HG03442 (cell line): ENCODE measurements around the gene DTNA.
A peak's percentile ranks its signal among the peaks of the same experiment; 100 is the strongest.

Source experiments
- ATAC-seq: cut with Tn5 transposase; IDR thresholded peaks from one replicate; pipeline ENCODE4 v1.9.1; 2021; ENCODE audit warnings: mild to moderate bottlenecking, moderate library complexity; ENCODE audit not compliant: unreplicated experiment

DTNA gene

DNA sequence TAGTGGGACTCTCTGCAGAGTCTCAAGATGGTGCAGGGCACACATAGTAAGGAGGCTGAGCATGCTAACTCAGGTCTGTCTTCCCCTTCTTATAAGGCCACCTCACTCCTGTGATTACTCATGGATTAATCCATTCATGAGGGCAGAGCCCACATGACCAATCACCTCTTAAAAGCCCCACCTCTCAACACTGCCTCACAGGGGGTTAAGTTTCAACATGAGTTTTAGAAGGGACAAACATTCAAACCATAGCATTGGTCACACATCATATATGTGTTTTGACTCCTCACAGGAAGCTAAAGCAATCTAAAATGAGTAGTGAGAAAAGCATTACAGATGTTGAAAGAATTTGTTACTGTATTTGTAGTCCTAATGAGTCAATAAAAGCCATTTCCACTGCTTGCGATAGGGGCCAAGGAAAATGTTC lies 57.5 kb downstream of the DTNA start:
- ATAC-seq, result no peak

DNA sequence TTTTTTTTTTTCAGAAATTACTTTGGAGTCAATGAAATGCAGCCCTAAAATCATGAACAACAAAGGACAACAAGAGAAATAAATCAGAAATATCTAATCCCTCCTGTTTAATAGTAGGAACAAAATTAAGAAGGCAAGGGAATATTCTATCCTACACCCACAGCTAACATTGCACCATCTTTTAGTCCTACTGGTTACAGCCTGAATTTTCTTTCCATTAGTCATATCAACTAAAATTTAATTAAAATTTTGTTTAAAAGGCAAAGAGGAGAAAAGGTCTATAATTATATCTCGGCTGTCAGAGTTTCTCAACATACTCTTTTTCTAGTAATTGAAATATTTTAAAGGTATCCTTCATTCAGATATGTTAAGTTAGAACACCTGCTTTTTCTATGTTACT lies 61.9 kb downstream of the DTNA start:
- no peak for ATAC-seq

DNA sequence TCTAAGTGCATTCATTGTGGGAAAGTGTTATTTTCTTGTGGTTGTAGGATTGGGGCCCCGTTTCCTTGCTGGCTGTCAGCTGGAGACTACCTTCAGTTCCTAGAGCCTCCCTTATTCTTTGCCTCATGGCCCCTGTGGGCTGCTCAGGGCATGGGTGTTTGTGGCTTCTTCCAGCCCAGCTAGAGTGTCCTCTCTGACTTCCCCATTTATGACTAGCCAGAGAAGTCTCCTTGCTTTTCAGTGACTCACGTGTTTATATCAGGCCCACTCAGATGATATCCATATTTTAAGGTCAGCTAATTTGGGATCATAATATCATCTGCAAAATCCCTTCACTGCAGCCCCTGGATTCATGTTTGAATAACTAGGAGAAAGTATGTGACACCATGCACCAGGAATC lies 62.8 kb downstream of the DTNA start:
- ATAC-seq, result no peak

DNA sequence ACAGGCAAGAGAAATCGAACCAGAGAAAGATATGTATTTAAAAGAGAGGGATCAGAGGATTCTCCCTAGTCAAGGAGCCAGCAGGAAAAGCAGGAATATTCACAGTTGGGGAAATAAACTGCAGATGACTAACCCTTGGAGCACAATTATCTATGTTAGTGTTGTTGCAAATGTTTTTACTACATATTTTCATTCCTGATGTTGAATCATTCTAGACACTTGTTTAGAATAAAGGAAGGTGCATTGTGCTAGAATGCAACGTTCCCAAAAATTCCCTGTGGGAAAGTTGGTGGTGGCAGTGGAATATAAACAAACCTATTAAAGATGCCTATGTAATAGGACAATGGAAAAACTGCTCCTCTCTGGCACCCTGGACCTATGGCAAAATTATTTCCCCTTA lies 63.3 kb downstream of the DTNA start:
- no peak for ATAC-seq

DNA sequence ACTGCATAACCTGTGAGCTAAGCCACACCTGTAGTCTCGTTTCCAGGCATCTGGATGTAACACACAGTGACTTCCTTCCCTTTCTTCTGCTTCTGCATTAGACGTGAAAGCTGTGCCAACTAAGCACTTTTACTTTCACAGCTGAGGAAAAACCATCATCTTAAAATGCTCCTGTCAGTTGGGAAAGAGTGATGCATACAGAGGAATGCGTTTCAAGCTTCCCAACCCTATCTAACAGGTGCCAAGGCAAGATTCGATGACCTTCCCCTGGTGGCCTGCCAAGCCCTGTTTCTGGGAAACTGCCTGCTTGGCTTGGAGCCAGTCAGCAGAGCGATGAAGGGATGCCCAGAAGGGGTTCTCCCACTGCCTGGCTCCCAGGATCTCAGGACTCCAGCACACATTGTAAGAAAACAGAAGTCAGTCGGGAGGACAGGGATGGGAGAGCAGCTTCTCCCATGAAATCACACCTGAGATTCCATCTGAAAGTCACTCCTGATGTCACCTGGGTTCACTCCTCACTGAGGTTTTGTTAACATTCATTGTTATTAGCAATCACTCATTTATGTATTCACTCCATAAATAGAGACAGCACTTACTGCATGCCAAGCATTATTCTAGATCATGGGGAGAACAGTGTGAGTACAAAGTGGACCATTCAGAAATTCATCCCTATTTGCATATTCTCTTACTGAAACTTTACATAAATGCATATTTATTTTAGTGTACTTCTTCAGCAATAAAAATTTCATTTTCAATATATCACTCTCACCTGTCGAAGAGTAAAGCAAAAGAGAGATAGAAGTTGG lies 64.1 kb downstream of the DTNA start:
- ATAC-seq, result no peak

DNA sequence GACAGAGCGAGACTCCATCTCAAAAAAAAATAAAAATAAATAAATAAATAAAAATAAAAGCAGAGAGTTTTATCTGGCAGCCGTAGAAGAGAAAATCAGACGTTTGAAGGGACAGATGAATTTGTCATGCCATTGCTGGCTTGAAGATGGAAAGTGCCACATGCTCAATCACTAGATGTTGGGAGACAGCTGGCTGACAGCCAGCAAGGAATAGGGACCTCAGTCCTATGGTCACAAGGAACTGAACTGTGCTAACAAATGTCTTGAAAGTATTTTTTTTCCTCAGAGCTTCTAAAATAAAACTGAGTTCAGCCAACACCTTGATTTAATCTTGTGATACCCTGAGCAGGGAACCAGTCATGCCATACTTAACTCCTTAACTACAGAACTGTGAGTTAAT lies 65.4 kb downstream of the DTNA start:
- no peak for ATAC-seq

DNA sequence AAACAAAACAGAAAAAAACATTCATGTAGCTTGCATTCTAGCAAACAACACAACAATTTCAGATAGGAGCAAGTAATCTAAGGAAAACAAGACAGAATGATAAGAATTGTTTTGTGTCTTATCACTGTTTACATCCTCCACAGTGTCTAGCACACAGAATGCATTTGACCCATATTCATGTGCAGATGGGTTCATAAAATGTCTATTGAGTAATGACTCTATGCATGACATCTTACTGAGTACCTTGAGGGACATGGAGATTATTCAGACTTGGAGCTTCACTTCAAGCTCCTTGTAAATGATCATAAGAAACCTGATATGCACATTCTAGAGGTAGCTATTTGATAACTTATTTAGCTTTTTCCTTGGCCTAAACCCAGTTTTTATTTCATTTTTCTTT lies 69.0 kb downstream of the DTNA start:
- no peak for ATAC-seq

DNA sequence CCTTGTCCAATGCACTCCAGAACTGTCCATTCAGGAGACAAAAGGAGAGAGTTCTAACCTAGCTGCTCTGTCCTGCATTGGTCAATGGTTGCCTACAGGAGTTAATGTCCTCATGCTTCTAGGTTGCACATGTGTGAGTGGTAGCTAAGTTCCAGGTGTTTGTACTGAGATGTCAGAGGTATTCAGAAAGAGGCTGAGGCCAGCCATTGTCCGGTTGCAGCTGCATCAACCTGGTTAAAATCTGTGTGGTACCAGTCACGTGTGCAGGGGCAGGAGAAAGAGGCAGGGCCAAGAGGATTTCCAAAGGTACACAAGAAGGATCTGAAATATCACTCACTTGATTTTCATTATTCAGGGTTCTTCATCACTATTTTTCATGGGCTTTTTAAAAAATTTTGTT lies 70.8 kb downstream of the DTNA start:
- no peak for ATAC-seq

DNA sequence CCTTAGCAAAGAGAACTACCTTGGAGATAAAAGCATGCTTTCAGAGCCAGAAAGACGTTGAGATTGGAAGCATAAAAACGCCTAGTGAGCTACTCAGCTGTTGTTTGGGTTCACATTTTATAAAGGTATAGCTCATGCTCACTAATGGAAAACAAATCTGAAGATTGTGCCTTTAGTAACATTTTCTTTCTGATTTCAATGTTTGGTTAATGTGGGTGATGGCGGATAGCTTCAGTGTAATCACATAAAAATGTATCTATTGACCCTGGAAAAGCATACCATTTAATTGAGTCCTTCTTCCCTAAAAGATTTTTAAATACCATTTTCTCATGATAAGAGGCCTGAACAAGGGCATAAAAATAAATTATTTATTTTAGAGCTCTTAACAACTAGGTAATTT lies 73.4 kb downstream of the DTNA start:
- ATAC-seq, result no peak

DNA sequence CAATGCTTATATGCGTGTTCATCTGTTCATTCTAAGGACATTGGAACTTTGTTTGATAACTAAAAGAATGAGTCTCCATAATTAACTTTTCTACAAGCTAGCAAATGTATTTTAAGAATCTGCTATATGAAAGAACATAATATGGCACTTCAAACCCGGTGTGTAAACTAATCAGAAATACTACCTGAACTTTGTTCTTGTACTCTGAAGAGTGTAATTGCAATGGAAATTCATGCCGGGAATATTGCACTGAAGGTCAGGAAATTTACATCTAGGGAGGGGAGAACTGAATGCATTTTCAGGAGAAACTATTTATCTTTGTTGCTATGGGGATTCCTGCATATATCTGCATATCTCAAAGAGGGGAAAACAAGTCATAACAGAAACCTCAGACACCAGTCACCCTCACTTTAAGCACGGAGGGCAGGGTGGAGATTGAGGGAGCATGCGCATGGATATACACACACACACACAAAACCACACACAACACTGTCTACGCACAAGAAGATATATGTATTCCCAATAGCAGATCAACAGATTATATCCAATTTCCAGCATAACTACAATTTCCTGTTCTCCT lies 76.2 kb downstream of the DTNA start:
- ATAC-seq, result no peak

DNA sequence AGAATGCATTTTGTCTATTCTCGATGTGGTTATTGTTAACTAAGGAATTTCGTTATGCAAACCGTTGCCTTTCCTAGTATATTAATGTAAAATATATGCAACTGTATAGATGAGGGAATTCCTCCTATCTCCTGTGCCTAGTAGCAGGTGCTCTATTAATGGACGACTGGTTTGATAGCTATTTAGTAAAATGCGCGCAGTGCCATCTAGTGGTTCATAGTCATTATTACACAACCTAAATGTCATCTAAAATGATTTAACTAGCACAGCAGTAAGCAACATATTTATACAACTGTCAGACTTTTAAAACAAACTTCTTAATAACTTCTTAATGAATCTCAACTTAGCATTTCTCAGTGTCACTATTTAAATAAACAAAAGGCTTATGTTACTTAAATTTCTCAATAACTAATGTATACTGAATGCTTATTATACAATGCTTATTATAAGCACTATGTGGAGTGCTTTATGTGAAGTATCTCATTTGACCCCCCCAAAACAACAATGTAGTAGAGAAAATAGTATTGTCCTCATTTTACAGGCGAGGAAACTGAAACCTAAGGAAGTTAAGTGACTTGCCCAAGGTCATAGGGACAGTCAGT lies 77.9 kb downstream of the DTNA start:
- ATAC-seq, result peak; percentile 80

DNA sequence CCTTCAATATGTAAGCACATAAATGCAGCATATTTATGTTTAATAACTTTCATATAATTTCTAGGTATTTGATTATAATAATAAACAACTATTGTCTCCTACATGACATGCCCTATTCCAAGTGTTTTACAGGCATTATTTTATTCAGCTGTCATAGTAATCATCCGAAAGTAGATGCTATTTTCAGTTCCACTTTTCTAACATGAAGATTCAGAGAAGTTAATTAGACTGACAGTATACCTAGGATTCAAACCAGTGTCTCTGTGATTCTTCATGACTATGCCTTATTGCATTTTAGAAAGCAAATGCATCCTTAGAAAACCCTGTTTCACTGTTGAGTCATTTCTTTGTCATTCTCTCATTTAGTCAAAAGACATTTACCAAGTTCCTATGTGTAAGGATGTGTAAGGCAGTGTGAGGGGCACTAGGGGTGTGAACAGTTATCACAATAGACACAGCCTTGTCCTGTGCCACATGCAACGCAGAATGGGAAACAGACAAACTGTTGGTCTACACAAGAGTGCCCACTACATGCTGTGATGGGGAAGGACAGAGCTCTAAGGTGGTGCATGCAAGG lies 79.8 kb downstream of the DTNA start:
- no peak for ATAC-seq

DNA sequence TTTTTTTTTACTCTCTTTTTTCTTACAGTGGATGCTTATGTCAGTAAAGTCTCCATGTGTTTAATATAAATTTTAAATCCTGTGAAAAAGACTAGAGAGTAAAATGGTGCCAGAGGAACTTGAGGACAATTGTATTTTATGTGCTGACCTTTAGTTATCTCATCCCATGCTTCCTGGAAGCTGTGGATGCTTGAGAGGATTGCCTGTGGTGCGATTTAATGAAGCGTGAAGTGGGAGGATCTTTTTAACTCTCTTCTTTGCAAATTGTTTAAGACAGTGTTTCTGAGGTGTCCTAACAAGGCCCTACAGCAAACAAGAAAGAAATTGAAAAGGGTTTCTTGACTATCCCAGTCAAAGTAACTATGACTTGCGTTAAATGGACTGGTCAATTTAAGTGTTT lies 84.2 kb downstream of the DTNA start:
- ATAC-seq, result no peak

DNA sequence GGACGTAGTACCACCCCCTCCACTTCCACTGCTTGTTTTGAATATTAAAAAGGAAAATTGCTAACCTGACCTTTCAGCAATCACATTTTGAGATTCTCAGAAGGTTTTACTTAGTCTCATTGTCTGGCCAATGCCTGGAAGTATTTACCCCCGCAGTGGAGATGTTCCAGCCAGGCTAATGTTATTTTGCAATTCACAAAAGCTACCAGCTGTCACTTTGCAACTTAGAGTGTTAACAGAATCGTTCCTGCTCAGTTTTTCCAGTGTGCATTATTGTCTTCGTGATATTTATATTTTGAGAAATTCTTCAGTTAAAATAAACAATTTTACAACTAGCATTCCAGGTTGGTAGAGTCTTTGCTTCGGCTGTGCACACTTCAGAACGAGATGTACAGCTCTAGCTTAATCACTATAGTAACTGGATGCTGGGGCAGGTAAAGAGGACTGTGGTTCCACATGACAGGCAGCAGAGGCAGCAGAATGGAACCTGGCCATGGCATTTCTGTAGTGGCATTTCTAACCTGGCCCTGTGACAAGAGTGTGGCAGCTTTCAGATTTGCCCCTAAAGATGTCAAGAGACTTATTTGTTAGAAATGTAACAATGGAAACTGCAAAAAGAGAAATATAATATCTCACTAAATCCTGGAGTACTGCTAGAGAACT lies 85.1 kb downstream of the DTNA start:
- ATAC-seq, result no peak

DNA sequence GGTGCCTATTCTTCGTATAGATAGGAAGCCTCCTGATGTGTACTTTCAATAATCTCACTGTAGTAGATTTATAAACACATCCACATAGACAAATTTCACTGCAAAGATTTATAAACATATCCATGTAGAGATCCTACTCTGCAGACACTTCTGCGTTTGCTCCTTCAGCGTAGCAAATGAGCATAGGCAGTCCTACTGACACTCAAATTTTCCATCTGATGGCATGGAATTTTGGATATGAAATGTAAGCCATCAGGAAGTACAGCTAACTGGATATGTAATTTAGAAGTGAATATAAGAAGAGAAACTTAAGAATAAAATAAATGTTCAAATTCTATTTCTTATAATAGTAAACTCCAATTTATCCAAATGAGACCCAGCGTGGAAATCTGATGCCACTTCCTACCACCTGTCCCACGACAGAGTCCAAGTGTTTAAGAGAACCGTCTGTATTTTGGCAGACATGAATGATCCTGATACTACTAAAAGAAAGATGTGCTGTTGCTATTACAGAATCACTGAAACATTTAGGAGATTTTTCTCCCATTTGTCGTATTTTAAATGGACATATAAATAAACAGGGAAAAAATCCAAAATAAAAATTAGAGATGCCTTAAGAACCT lies 86.0 kb downstream of the DTNA start:
- no peak for ATAC-seq

DNA sequence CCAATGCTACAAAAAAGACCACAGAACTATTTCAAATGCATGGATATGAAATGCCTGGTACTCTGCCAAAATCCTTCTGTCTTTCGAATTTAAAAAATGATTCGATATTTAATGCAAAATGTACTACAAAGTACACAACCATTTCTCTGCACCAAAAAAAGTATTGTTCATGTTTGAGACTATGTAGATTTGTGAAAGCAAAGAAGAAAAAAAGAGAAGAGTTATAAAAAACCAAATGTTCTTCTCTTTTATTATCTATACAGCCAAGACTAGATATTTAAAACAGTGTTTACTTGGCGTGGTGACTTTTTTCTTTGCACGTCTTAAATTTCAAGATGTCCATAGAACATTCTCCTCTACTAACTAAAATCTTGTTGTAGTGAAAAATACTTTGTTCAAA lies 89.2 kb downstream of the DTNA start:
- no peak for ATAC-seq

DNA sequence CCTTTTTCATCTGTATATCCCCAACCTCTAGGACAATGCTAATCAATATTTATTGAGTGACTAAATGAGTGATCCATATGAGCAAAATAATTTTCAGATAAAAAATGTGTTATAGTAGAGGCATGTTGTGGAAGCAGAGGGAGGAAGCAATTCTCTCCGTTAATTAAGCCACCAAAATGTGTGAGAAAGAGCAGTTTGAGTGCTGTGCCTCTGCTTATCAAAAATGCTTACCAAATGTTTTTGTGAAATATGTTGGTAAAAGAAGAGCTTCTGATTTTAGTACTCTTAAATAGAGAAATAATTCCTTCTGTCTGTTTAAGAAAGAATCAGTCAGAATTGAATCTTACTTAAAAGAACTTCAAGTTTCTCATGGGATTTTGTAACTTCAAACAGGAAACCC lies 90.3 kb downstream of the DTNA start:
- ATAC-seq, result no peak

DNA sequence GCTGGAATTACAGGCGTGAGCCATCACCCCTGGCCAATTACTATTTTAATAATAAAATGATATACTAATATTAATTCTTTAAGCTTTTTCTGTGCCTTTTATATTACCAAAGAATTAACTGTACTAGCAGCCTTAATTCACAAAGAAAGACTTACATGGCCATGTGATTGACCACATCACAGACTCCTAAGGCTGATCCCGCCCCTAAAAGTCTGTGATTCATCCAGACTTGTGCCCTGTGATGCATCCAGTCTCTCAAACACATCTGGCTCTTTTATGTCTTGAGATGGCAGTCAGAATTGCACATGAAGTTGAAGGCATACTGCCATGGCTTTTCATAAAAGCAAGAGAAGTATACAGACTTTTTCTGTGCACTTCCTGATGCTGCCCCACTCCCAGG lies 91.7 kb downstream of the DTNA start:
- no peak for ATAC-seq

DNA sequence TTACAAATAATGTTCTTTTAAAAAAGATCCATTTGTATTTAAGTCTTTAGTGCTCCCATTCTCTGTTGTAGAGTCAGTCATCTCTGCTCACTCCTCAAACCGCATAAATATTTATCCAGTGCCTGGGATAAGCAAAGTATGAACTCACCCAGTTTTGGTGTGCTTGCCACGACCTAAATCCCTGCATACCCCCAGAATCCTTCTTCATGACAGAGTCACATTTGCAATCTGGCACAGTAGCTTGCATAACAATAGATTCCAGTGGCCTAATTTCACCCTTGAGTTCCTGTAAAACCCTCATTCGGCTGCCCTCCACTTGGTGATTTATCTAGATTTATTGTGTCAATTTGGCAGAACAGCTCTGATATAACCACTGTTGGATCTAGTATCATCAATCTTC lies 92.9 kb downstream of the DTNA start:
- ATAC-seq, result no peak

DNA sequence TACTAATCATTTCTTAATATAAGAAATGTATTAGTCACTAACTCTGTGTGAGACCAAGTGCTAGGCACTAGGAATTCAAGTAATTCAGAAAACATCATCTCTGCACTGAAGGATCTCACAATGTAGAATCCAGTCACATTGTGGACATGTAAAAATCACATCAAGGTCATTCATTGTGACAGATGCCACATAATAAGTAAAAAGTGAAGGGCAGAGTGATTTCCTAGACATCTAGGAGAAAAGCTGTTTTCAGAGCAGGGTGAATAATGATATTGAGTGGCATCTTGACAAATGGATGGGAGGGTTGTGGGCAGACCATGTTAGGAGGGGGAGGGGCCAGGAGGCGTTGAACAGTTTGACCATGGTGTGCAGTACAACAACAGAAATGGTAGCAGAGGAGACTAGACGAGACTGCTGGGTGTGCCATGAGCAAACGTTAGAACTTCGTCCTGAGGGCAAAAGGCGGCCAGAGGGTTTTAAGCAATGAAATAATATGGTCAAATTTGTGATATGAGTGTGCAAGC lies 93.8 kb downstream of the DTNA start:
- ATAC-seq, result no peak
